ENCODE results near the gene R3HDM2. TPM values are rescaled to one million over a fixed set of nuclear protein-coding genes. Genes with fewer than 3 reads are reported as not detected.

The R3HDM2 gene
- total RNA-seq: 89.6 TPM

DNA sequence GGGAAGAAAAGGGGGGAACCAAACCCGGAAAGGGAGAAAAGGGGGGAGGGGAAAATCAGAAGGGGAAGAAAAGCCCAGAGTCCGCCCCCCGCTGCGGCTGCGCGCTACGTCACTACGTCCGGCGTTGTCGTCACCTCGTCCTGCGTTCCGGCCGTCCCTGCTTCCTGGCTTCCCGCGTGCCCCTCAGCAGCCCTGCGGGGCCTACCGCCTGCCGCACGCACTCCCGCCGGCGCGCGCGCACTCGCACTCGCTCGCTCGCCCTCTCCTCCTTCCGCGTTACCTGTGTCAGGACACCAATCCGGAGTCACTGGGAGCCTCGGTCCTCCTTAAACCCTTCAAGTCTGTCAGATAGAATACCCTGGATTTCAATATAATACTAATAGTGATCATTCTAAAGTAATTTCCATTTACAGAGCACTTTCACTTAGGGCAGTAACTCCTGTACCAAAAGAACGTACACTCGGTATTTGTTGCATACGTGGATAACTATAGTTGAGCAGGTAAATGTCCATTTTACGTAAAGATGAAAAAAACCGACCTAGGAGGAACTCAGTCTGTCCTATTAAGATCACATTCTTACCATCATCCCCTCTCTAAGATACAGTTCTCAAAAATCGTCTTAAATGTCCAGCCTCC lies at the start of gene R3HDM2:
Gene R3HDM2, minus strand, starts transcription at position 113 of the 636 bp plus-strand sequence. CDS start 120,615 bp downstream, outside the sequence.
- intact Hi-C loops (cut with DNase I): no loop called here
- ATAC-seq: peak; percentile 99
- peak; percentile 97 for DNase-seq (ENCODE audit: low spot score)

DNA sequence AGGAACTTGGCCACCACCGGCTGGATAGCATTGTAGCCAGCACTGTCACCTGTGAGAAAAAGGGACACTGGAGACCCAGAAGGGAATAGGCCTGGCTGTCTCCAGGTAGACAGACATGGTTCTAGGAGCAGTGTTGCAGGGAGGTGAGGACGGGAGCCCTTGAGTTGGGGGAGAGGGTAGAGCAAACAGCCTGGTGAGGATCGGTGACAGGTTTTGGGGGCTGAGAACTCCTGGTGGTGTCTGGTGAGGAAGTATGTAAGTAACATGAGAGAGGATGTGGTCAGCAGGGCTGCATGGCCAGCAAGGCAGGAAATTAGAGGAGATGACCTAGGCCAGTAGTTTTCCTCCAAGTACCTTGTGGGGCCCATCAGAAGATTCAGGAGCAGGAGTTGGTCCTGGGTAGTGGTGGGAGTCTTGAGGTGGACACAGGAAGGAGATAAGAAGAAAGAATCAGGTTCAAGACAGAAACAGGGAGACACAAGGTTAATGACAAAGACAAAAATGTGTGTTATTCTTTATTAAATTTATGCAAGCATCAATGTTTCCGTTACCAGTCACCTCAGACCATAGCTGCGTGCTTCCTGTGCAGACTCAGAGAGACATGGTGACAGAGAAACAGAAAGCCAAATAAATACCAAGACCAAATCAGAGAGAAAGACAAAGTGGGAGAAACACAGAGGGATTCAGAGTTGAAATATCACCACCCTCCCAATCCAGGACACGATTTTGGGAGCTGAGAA lies 48.7 kb upstream of the R3HDM2 start, which contains the start of gene ARHGAP9:
Gene ARHGAP9, minus strand, starts transcription at position 491 of the 740 bp plus-strand sequence. Its CDS starts 460 bp downstream, at position 31.
- intact Hi-C loops (cut with DNase I): no loop called here
- ATAC-seq (no peak), DNase-seq (ENCODE audit: low spot score) (no peak)

DNA sequence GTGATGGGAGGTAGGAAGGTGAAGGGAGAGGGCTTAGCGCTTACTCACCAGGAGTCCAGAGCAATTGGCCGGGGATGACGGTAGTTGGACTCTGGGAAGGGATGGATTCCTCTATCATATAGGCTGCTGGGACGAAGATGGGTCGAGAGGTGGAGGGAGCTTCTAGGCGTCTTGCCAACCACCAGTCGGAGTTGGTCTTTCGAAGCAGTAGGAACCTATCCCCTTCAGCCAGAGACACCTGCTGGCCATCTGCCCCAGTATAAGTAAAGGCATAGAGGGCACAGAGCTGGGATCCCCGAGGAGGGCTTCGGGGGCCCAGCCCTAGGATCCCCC lies 48.2 kb upstream of the R3HDM2 start:
- ATAC-seq (no peak), DNase-seq (ENCODE audit: low spot score) (no peak)
- intact Hi-C loops (cut with DNase I): no loop called here

DNA sequence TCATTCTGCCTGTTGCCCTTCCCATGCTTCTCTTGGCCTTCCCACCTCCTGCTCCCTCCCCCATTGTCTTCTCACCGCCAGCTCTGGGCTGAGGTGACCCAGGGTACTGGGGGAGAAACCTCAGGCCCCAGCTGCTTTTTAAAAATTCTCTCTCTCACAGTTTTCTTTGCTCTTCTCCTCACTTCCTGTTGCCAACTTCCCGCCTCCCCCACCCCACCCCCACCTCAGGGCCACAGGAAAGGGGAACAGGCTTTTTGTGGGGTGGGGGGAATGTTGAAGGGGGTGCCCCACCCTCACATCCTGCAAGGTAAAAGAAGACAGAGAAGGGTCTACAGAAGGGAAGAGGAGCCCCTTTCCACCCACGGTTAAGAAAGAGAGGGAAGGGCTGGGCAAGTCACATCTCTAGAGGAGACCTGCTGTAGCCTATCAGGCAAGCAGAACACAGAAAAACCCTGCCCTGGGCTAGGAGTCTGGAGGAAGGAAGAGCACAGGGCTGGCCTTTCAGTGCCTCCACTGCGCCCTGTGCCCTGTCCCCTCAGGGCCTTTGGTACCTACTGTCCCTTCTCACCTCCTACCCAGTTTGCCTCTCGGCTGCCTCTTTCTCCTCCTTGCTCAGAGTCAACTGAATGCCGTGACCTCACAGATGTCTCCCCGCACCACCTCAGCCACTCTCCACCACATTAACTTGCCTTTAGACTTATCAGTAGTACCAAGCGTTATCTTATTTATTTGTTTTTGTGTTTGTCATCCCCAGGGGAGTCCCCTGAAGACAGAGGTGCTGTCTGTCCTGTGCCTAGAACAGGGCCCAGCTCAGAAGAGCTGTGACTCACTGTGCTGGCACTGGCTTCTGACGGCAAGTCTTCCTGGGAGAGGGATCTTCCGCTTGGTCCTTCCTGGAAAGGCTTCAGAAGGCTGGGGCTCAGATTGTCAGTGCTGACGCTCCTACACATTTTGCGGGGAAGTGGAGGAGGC lies 47.2 kb upstream of the R3HDM2 start:
- DNase-seq (ENCODE audit: low spot score): no peak
- peak; percentile 11 for ATAC-seq
- intact Hi-C loops (cut with DNase I): no loop called here

DNA sequence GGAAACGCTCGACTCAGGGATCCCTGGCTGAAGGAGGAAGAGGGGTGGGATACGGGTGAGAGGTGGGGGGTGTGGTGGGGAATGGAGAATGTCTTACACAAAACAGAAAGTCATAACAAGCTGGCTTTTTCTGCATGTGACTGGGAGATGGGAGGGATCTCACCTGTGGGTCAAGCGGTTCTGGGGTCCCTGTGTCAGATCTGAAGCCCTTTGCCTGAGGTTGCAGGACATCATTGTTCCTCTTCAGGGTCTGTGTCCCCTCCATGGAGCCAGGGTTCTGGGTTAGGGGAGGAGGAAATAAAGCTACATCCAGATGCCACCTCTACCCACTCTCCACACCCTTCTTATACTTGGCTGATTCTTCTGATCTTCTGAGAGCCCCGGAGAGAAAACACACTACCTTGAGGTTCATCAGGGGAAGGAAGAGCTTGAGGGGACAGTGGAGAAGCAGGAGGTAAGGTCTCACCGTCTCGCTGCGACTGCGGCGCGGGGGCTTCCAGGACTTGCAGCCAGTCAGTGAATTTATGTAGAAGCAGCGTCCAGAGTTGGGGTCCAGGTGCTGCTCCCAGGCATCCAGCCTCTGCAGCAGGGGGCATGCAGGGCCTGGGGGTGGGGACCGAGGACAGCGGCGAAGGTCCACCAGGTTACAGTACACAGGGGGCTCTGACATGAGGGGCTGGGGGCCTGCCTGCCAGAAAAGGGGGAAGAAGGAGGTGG lies 46.3 kb upstream of the R3HDM2 start:
- ATAC-seq (no peak), DNase-seq (ENCODE audit: low spot score) (no peak)
- intact Hi-C loops (cut with DNase I): no loop called here

DNA sequence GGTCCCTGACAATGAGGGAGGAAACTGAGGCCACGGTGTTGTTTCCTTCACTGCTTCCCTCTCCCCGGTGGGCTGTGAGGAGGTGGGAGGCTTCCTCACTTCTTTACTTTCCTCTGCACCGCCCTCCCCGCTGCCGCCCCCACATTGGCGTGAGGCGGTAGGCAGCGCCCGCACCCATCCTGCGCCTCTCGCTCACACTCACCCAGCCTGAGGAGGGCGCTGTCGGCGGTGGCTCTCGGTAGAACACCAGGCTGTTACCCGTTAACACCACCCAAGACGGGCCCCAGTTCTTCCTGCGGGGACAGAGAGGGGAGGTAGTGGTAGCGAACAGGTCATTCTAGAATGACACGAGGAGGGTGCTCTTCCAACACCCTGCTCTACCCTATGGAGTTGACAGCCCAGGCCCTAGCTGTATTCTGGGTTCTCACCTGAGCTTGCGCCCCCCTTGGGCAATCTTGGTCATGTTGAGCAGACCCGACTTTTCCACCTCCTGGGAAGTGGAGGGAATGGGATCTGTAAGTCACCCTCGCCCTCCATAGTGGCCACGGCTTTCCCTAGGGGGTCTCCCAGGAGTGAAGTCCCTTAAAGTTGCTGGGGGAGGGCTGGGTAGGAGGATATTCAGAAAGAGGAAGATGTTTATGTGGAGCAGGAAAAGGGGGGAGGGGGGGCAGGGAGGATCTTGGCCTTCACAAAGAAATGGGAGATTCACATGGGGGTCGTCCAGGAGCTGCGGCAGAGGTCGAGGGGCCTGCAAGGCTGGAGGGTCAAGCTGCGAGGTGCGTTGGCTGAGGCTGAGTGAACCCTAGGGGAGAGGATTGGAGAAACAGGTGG lies 45.5 kb upstream of the R3HDM2 start:
- DNase-seq (ENCODE audit: low spot score): no peak
- intact Hi-C loops (cut with DNase I): no loop called here
- peak; percentile 2 for ATAC-seq

DNA sequence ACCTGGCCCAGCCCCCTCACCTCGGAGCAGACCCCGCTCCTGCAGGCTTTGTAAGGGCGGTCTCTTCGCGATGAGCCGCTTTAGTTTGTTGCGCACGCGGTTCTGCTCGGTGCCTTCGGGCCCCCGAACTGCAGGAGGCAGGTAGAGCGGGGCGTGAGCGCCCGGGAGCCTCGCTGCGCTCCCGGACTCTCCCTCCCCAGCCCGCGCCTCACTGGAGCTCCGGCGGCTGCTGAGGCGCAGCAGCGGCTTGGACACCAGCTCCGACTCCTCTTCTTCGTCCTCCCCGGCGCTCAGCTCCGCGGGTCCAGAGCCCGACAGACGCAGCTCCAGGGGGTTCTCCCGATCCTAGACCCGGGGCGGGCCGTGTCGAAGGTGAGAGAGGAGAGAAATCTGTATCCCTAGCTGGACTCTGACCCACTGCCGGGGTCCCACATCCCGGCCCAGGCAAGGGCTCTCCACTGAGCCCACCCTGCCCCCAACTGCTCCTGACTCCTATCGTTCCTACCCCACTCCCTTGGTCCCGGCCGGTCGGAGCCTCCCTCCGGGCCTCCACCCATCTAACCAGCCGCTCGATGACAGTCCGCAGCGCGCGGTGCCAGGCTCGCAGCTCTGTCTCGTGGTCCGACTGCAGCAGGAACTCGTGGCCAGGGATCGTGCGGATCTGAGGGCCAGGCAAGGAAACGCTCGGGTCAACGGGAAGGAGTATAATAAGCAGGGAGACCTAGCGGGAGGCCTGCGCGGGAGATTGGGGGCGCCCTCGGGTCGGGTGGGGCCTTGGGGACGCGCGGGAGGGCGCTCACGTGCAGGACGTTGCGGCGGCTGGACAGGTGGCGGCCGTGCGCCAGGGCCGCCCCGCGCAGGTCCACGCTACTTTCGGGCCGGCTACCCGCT lies 44.7 kb upstream of the R3HDM2 start:
- intact Hi-C loops (cut with DNase I): no loop called here
- ATAC-seq (peak; percentile 66), DNase-seq (ENCODE audit: low spot score) (peak; percentile 75)

DNA sequence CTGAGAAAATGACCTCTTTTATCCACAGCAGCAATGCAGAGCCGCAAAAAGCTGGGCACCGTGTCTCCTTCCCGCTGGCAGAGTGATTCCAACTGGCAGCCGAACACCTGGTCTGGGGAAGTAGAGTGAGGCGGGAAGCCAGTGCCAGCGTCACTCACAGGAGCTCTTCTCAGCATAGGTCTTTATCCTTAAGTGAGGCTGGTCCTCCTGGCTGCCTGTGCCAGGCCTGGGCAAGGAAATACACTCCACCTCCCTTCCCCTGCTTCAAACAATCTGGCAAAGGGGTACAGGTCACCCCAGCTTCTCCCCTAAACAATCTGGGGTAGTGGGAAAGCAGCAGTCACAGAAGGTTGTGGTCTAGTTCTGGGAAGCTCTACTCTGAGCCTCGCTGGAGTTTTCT lies 44.0 kb upstream of the R3HDM2 start:
- no peak for DNase-seq (ENCODE audit: low spot score)
- intact Hi-C loops (cut with DNase I): no loop called here
- ATAC-seq: no peak

DNA sequence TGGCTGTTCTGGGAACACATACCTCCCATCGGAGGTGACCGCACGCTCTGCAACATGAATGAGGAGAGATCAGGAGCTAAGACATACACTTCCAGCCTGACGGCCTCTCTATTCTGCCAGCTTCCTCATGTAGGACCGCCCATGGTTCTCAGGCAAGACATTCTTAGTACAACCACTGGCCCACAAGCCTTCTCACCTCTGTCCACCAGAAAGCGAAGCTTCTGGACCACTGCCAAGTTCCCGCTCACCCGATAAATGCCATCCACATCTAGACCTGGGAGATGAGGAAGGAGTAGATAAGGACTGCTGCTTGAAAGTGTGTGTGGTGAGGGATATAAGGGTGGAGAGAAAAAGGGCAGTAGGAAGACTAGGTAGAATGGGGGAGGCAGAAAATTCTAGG lies 43.6 kb upstream of the R3HDM2 start:
- intact Hi-C loops (cut with DNase I): no loop called here
- no peak for ATAC-seq
- no peak for DNase-seq (ENCODE audit: low spot score)

DNA sequence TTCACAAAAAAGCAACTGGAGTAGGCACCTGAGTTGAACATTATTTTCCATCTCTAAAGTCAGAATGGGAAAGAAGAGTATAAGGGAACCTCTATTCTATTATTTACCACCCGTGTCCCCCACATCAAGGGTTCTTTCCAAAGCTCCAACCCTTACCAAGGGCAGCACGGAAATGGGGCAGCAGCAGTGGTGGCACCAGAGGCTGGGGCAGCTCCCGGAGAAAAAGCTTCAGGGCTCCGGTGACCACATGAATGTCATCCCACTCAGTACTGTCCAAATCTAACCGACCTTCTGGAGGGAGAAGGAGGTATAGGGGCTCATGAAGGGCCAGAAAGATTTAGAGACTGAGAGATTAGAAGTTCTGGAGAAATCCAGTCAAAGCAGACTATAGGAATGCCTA lies 43.0 kb upstream of the R3HDM2 start:
- ATAC-seq: no peak
- intact Hi-C loops (cut with DNase I): no loop called here
- no peak for DNase-seq (ENCODE audit: low spot score)

DNA sequence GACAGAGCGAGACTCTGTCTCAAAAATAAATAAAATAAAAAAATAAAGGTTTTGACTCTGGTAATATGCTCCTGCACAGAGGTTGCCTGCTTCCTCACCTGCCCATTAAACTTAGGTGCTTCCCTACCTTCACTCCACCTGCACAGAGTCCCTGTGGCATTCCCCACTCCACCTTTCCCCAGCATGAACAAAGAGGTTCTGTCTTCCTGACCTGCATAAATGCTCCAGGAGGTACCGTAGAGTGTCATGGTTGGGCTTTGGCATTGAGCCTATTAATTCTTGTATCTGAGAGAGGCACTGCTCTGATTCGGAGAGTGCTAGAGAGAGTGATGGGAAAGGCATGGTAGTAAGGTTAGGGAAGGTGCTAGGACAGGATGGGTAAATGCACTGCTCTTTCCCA lies 42.5 kb upstream of the R3HDM2 start:
- intact Hi-C loops (cut with DNase I): no loop called here
- DNase-seq (ENCODE audit: low spot score): no peak
- no peak for ATAC-seq

DNA sequence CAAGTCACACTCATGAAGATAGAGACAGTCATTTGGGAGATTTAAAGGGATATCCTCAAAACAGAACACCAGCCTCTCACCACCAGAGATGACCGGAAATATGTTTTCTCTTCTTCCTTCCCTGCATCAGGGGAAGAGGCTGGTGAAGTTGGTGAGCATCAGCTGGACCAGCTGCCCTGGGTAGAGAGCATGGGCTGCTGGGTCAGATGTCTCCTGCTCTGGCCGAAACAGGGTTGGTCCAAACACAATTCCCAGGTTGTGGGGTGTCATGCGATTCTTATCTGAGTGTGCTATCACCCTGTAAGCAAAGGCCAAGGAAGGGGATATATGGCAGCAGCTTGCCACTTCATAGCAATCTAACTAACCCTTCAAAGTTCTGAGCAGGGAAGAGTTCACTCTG lies 41.5 kb upstream of the R3HDM2 start:
- intact Hi-C loops (cut with DNase I): no loop called here
- no peak for ATAC-seq

DNA sequence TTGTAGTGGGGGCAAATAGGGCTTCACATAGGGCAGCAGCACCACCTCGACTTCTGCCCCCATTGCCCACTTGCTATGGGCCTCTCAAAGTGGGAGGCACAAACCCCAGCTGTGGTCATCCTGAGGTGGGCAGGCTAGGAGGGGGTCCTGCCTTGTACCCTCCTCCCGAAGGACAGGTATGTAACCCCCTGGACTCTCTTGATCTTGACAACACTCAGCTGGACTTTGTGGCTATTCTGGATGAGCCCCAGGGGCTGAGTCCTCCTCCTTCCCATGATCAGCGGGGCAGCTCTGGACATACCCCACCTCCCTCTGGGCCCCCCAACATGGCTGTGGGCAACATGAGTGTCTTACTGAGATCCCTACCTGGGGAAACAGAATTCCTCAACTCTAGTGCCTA lies 40.8 kb upstream of the R3HDM2 start:
- ATAC-seq (no peak), DNase-seq (ENCODE audit: low spot score) (no peak)
- intact Hi-C loops (cut with DNase I): no loop called here

More for the DNA sequence above, 41.5 kb upstream of the R3HDM2 start:
- no peak for DNase-seq (ENCODE audit: low spot score)

DNA sequence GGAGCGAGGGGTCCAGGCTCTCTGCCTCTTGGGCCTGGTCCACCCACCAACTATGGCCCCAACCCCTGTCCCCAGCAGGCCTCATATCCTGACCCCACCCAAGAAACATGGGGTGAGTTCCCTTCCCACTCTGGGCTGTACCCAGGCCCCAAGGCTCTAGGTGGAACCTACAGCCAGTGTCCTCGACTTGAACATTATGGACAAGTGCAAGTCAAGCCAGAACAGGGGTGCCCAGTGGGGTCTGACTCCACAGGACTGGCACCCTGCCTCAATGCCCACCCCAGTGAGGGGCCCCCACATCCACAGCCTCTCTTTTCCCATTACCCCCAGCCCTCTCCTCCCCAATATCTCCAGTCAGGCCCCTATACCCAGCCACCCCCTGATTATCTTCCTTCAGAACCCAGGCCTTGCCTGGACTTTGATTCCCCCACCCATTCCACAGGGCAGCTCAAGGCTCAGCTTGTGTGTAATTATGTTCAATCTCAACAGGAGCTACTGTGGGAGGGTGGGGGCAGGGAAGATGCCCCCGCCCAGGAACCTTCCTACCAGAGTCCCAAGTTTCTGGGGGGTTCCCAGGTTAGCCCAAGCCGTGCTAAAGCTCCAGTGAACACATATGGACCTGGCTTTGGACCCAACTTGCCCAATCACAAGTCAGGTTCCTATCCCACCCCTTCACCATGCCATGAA lies 40.3 kb upstream of the R3HDM2 start:
- ATAC-seq: no peak
- intact Hi-C loops (cut with DNase I): no loop called here
- no peak for DNase-seq (ENCODE audit: low spot score)

DNA sequence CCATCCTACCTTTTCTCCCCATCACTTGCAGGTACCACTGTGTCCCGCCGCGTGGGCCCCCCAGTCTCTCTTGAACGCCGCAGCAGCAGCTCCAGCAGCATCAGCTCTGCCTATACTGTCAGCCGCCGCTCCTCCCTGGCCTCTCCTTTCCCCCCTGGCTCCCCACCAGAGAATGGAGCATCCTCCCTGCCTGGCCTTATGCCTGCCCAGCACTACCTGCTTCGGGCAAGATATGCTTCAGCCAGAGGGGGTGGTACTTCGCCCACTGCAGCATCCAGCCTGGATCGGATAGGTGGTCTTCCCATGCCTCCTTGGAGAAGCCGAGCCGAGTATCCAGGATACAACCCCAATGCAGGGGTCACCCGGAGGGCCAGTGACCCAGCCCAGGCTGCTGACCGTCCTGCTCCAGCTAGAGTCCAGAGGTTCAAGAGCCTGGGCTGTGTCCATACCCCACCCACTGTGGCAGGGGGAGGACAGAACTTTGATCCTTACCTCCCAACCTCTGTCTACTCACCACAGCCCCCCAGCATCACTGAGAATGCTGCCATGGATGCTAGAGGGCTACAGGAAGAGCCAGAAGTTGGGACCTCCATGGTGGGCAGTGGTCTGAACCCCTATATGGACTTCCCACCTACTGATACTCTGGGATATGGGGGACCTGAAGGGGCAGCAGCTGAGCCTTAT lies 39.6 kb upstream of the R3HDM2 start:
- intact Hi-C loops (cut with DNase I): no loop called here
- ATAC-seq (no peak), DNase-seq (ENCODE audit: low spot score) (no peak)
